Spleen (tissue), 11 donors: ENCODE measurements around the gene PRR7. TPM values are rescaled to one million over a fixed set of nuclear protein-coding genes. Genes with fewer than 3 reads are reported as not detected.

ENCODE experiments used
- DNase-seq: peaks from one replicate; pipeline ENCODE4 v3.0.0-alpha.2; 2020
- H3K27ac ChIP-seq, 8 donors: fragments of 200-600 bp; sonication (generic) in 7 of 8; 1 replicate in 4 of 8; 2 replicates in 4 of 8; pipeline versions ENCODE4 v1.5.0 to v1.8.0; 2016 to 2021; ENCODE audit warnings: inconsistent platforms in 4 of 8, mild to moderate bottlenecking in 4 of 8, moderate library complexity in 1 of 8
- H3K27me3 ChIP-seq, 7 donors: fragments of 200-600 bp; sonication (generic) in 6 of 7; replicated peaks in 1 of 7; 1 replicate in 4 of 7; 2 replicates in 3 of 7; pipeline versions ENCODE4 v1.5.0 to v1.8.0; 2016 to 2021; ENCODE audit warnings: inconsistent platforms in 3 of 7, mild to moderate bottlenecking in 1 of 7
- H3K36me3 ChIP-seq, 6 donors: fragments of 200-600 bp; sonication (generic) in 5 of 6; 1 replicate in 4 of 6; 2 replicates in 2 of 6; pipeline versions ENCODE4 v1.5.0 to v1.8.0; 2016 to 2021; ENCODE audit warnings: inconsistent platforms in 2 of 6
- H3K4me1 ChIP-seq, 6 donors: fragments of 200-600 bp; sonication (generic) in 5 of 6; 1 replicate in 3 of 6; 2 replicates in 3 of 6; pipeline versions ENCODE4 v1.5.0 to v1.8.0; 2016 to 2021; ENCODE audit warnings: inconsistent platforms in 3 of 6
- H3K4me3 ChIP-seq, 8 donors: fragments of 200-600 bp; sonication (generic) in 7 of 8; 1 replicate in 4 of 8; 2 replicates in 4 of 8; pipeline versions ENCODE4 v1.5.0 to v1.8.0; 2016 to 2021; ENCODE audit warnings: inconsistent platforms in 4 of 8, mild to moderate bottlenecking in 4 of 8, moderate library complexity in 2 of 8
- H3K9me3 ChIP-seq, 8 donors: fragments of 200-600 bp; sonication (generic) in 7 of 8; 1 replicate in 4 of 8; 2 replicates in 4 of 8; pipeline versions ENCODE4 v1.5.0 to v1.8.0; 2016 to 2021; ENCODE audit warnings: inconsistent platforms in 4 of 8
- POLR2A ChIP-seq, 3 donors: fragments of 450-650 bp; IDR thresholded peaks; one replicate each; pipeline ENCODE4 v1.5.1; 2017; ENCODE audit warnings: antibody characterized with exemption in 3 of 3, mild to moderate bottlenecking in 1 of 3
- POLR2AphosphoS5 ChIP-seq, 3 donors: sonication (generic); formaldehyde crosslinking; IDR thresholded peaks; one replicate each; pipeline ENCODE4 v1.5.1; 2017; ENCODE audit warnings: antibody characterized with exemption in 3 of 3
- WGBS, 5 donors: extraction: QIAGEN DNeasy Blood & Tissue Kit in 3 of 5; methylation state at CpG; one replicate each; pipeline versions ENCODE4 v1.1.5 to v1.1.7; 2013 to 2018; 5-methylcytosine and 5-hydroxymethylcytosine counted together
- intact Hi-C: fragments of 100-400 bp; cut with DNase I; formaldehyde crosslinking; loops from one replicate; pipeline ENCODE4 v1.15.0; 2023; ENCODE audit warnings: low total_unique reads
- polyA plus RNA-seq, 3 donors: library from polyadenylated mRNA; stranded (reverse); fragments of 200-250 nt; gene quantifications; one replicate each; pipeline ENCODE4 v1.2.1, GENCODE V29; 2013
- total RNA-seq, 7 donors: library from RNA; depleted of rRNA in 3 of 7; stranded (reverse); fragments of >200 nt in 3 of 7; fragmentation: NEBNext Ultra II Directional in 4 of 7; extraction: Animal tissue kit (Norgen Biotek cat#: 25700) in 4 of 7; gene quantifications; one replicate each; pipeline versions ENCODE4 v1.1.0 to v1.2.1, GENCODE V29; 2016 to 2021
- TF ChIP-seq, protein P1 (sequence below), 11 experiments: fragments of 200-600 bp in 7 of 11; fragments of 450-650 bp in 4 of 11; sonication (generic) in 4 of 11; IDR thresholded peaks in 8 of 11; conservative IDR thresholded peaks in 3 of 11; 1 replicate in 7 of 11; 2 replicates in 4 of 11; pipeline versions ENCODE4 v1.4.0 to v1.8.0; 2016 to 2021; ENCODE audit warnings: antibody characterized with exemption in 11 of 11, inconsistent platforms in 4 of 11, mild to moderate bottlenecking in 1 of 11
- donor health status: healthy with polysubstance abuse.
- donor health status: DM: no; HTN: no; CAD: no; lungs with moderate emphysema.
- donor health status: DM: no; HTN: no; CAD: no.
- donor health status: Bipolar disorder and iron deficiency.
- donor health status: healthy.
- donor health status: DM: no; HTN: no; CAD: no.
- donor health status: DM: yes; HTN: yes; CAD: no.

The PRR7 gene
- total and polyA plus RNA-seq, 10 donors: 1.7 to 5.7 (median 4.6) TPM; not detected in 1

DNA sequence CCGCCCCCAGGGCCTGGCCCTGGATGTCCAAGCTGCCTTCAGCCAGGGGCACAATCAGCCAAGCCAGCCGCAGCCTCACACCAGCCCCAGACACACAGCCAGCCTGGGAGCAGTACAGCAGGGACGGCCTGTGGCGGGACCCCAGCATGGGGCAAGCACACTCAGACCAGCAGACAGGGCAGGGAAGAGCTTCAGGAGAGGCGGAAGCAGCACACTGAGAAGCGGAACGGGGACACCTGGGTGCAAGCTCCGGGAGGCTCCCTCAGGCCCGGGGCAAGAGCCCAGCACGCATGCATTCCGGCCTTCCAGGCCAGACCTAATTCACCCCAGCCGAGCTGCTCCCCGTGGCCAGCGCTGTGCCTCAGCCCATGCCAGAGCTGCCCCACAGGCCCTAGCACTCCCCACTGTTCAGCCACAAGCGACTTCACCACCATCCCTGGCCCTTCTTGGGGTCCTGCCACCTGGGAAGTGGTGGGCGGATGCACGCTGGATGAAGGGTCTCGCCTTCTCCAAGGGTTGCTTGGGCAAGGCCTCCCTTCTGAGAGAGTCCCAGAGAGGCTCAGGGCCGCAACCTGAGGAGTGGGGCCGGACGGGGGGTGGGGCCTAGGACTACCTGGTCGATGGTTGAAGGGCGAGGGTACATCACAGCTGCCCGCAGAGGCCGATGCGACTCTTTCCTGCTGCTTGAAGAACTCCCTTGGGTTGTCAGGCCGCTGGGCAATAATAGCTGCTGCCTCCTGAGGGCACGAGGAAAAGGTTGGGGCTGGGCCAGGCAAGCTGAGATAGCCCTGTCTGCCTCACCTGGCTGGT is 13.4 kb downstream of the PRR7 start:
- TF ChIP-seq POLR2AphosphoS5 (IDR thresholded peaks at IDR 0.05) (no peak), POLR2A (IDR thresholded peaks at IDR 0.05) (no peak)
- TF ChIP-seq, protein P1, sequence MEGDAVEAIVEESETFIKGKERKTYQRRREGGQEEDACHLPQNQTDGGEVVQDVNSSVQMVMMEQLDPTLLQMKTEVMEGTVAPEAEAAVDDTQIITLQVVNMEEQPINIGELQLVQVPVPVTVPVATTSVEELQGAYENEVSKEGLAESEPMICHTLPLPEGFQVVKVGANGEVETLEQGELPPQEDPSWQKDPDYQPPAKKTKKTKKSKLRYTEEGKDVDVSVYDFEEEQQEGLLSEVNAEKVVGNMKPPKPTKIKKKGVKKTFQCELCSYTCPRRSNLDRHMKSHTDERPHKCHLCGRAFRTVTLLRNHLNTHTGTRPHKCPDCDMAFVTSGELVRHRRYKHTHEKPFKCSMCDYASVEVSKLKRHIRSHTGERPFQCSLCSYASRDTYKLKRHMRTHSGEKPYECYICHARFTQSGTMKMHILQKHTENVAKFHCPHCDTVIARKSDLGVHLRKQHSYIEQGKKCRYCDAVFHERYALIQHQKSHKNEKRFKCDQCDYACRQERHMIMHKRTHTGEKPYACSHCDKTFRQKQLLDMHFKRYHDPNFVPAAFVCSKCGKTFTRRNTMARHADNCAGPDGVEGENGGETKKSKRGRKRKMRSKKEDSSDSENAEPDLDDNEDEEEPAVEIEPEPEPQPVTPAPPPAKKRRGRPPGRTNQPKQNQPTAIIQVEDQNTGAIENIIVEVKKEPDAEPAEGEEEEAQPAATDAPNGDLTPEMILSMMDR (IDR thresholded peaks at IDR 0.05 in 8 of 11, conservative IDR thresholded peaks at IDR 0.05 in 3 of 11): no peak
- Histone ChIP-seq H3K27ac (no peak overlapping the region), H3K36me3 (peaks cover 0 to 22% (median 2%) of the 10 kb centered on the region in 6 donors), H3K9me3 (peaks cover 0 to 3% (median 0%) of the 10 kb centered on the region in 8 donors), H3K4me3 (no peak overlapping the region), H3K4me1 (peaks cover 10 to 49% (median 40%) of the 10 kb centered on the region in 6 donors), H3K27me3 (no peaks in the 10 kb centered on the region)
- intact Hi-C loops: loop anchor here (10.0 kb wide), 1 partner anchor 145 kb away; the partner anchor contains the start of gene MXD3
- WGBS, 5 donors: 89 to 98% (median 96%) methylated on average over 19 to 28 of the region's 28 CpGs
- DNase-seq: no peak

DNA sequence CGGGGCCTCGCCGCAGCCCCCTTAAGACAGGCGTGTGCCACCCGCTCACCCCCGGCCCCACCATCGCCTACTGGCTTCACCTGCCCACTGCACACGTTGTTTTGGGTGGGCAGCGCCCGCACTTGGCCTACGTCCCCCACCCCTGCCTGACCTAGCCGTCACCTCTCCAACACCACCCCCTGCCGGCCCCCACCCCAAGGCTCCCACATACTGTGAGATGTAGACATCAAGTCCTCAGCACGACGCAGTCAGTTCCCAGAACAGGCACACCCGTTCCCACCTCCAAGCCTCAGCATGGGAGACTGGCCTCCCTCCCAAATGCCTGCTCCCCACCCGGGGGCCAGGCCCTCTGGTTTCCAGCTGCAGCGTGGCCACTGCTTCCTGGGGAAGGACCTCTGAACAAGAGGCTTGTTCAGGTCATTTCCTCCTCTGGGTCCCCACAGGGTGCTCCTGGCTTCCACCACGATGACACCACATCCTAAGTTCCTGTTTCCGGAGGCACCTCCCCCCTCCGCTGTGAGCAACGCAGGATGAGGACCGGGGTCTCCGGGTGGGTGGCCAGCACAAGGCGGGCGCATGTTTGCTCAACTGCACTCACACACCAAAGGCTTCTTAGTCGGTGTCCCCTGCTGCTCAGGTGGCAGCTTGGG is 15.5 kb downstream of the PRR7 start:
- peak; percentile 84 for DNase-seq
- Histone ChIP-seq H3K27me3 (no peaks in the 10 kb centered on the region), H3K4me3 (peak overlapping the region in 1 of 8 donors; percentile 37), H3K9me3 (peaks cover 0 to 5% (median 0%) of the 10 kb centered on the region in 8 donors), H3K36me3 (peaks cover 0 to 43% (median 7%) of the 10 kb centered on the region in 6 donors), H3K4me1 (peaks cover 4 to 28% (median 20%) of the 10 kb centered on the region in 6 donors), H3K27ac (peak overlapping the region; percentile 2 to 74 (median 62))
- 37 to 51% (median 49%) methylated on average over 21 to 27 of the region's 27 CpGs for WGBS, 5 donors
- TF ChIP-seq, protein P1 (IDR thresholded peaks at IDR 0.05 in 8 of 11, conservative IDR thresholded peaks at IDR 0.05 in 3 of 11): no peak
- TF ChIP-seq POLR2A (IDR thresholded peaks at IDR 0.05): no peak
- peak; percentile 74 to 84 (median 78) for TF ChIP-seq POLR2AphosphoS5 (IDR thresholded peaks at IDR 0.05)
- intact Hi-C loops: no loop called here

DNA sequence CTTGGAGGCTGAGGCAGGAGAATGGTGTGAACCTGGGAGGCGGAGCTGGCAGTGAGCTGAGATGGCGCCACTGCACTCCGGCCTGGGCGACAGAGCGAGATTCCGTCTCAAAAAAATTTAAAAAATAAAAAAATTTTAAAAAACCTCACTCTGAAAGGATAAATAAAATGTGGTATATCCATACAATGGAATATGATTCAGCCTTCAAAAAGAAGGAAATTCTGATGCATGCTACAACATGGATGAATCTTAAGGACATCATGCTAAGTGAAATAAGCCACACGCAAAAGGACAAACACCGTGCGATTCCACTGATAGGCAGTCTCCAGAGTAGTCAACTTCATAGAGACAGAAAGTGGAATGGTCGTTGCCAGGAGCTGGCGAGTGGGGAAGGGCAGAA is 18.4 kb downstream of the PRR7 start:
- H3K27ac ChIP-seq: no peak overlapping the region
- 93 to 99% (median 95%) methylated on average over 11 of the region's 11 CpGs for WGBS, 5 donors

More for the DNA sequence above, 18.4 kb downstream of the PRR7 start:
- TF ChIP-seq POLR2AphosphoS5 (IDR thresholded peaks at IDR 0.05): no peak
- TF ChIP-seq POLR2A (IDR thresholded peaks at IDR 0.05): no peak
- TF ChIP-seq, protein P1 (IDR thresholded peaks at IDR 0.05 in 8 of 11, conservative IDR thresholded peaks at IDR 0.05 in 3 of 11): no peak
- intact Hi-C loops: no loop called here
- Histone ChIP-seq H3K36me3 (peaks cover 0 to 31% (median 8%) of the 10 kb centered on the region in 6 donors), H3K4me3 (no peak overlapping the region), H3K27me3 (no peaks in the 10 kb centered on the region), H3K9me3 (peaks cover 0 to 5% (median 0%) of the 10 kb centered on the region in 8 donors), H3K4me1 (peaks cover 4 to 36% (median 18%) of the 10 kb centered on the region in 6 donors)
- DNase-seq: no peak
